ENCODE measurements around the gene GPR15.
"Not testable (repeated sequence)": the region's sequence is repeated elsewhere in the genome, so short reads cannot be mapped to it uniquely, and the experiment has no call there.

The GPR15 gene

GRCh38 chr3:98559769-98560168, 28.0 kb downstream of the GPR15 start:
- DNase-seq, result not testable (repeated sequence)

- no peak for DNase-seq
These were observed 29.1 kb downstream of the GPR15 start for GRCh38 chr3:98560911-98561310.

DNA sequence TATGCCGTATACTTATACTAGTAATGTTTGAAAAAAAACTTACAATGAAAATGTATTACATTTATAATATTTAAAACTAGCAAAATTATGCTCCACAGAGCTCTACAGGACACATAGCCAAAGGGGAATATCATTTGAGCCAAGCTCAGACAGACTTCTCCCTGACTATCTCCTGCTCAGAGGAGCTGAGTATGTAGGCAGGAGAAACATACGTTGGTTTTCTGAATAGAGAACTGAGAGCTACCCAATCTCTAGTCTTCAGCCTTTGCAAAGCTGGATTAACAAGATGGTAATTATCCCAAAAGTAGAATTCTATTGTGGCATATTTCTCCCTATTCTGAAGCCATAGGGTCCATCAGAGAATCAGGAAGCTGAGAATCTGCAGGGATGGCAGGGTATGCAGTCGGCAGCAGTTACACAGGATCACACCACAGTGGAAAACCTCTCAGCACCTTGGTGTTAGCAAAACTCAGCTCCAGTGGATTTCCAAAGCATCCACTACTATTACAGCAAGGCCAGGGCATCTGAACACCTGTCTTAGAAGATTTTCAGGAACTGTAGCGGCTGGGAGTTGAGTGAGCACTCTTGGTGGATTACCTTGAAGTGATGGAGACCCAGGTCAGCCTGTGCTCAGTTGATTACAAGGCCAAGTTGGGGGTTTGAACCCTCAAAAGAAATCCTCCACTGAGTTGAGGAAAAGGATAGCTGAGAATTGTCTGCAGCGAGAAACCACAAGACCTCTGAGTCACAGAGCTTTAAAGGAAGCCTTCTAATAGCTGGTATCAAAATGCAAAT, 30.1 kb downstream of the GPR15 start:
- DNase-seq, result peak; percentile 32

DNA sequence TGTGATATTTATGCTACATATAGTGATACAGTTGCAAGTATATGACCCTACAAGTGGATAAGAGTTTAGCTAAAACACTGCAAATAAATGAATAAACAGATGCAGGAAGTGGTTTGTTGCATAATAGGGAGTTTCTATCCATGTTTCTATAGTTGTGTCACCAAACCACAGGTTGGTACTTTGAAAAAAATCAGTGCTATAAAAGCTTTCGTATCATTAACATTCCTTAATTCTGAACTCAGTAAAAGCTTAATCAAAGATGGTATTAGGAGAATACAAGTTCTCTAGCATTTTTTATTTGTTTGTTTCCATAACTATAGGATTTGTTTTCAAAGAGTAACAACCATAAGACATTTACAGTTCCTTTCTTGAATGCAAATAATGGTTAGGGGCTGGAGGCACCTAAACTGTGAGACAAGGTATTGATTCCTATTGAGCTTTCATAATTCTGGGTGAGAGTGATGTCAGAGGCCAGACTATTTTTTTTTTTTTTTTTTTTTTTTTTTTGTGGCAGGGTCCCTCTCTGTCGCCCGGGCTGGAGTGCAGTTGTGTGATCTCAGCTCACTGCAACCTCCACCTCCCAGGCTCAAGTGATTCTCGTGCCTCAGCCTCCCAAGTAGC, 32.0 kb downstream of the GPR15 start:
- peak; percentile 18 for DNase-seq

DNA sequence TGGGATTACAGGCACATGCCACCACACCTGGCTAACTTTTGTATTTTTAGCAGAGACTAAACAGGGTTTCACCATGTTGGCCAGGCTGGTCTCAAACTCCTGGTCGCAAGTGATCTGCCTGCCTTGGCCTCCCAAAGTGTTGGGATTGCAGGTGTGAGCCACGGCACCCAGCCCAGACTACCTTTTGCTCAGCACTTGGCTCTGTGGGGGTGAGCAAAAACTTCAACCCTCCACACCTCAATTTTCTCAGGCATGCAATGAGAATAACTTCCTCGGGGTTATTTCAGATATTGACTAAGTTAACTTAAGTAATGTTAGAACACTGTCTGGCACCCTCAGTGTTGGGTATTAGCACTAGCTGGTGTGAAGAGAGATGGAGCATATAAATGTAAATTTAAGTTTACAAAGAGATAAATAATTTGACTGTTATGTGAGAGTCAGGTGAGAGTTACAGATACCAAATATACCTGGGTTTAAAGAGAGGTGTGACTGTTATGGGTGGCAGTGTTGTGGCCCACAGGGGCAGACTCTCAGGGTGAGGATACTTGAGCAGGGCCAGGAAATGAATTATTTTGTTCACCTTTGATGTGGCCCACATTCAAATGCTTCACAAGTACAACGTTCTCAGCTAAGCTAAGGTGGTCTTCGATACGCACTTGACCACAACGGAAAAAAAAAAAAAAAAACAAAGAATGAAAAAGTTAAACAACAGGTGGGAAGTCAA, 32.7 kb downstream of the GPR15 start:
- DNase-seq, result peak; percentile 11

- no peak for DNase-seq
These were observed 33.5 kb downstream of the GPR15 start for GRCh38 chr3:98565237-98565643.

DNA sequence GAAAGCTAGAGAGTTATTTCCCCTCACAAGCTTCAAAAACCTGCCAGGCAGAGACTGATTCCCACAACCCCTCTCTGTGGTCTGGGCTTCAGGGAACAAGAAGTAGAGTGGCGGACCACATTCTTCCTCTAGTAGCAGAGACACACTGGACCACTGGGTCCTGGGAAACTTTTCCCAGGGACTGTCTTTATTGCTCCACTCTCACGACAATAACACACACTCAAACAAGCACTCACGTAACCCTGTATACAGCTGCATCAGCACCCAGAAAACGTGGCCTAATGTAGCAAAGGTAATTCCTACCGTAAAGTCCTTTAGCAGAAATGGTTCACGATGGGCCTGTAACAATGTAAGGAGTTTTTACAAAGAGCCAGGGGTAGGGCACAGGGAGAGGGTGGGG, 34.1 kb downstream of the GPR15 start:
- no peak for DNase-seq

- DNase-seq, result peak; percentile 24
These were observed 36.0 kb downstream of the GPR15 start for GRCh38 chr3:98567666-98568270.

- no peak for DNase-seq
These were observed 36.6 kb downstream of the GPR15 start for GRCh38 chr3:98568402-98568801.

- DNase-seq, result no peak
These were observed 41.5 kb downstream of the GPR15 start for GRCh38 chr3:98573181-98573728.

DNA sequence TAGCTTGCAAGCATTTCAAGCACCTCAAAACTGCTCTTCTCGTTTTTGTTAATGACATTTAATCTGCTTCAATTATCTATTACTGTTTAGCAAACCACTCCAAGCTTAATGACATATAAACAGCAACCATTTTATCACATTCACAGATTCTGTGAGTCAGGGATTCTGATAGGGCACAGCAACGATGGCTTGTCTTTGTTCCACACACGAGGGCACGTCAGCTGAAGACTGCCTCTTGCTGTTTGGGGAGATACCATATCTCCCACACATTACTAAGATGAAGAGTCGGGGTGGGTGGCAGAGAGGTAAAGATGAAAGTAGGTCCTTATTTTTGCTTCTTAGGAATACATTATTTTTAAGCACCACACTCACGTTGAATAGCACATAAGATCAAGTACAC, 42.4 kb downstream of the GPR15 start:
- DNase-seq, result peak; percentile 70

- DNase-seq, result no peak
These were observed 45.6 kb downstream of the GPR15 start for GRCh38 chr3:98577178-98577895.

- no peak for DNase-seq
These were observed 48.9 kb downstream of the GPR15 start for GRCh38 chr3:98580401-98581386.

GRCh38 chr3:98581474-98581873, 49.7 kb downstream of the GPR15 start:
- no peak for DNase-seq

DNA sequence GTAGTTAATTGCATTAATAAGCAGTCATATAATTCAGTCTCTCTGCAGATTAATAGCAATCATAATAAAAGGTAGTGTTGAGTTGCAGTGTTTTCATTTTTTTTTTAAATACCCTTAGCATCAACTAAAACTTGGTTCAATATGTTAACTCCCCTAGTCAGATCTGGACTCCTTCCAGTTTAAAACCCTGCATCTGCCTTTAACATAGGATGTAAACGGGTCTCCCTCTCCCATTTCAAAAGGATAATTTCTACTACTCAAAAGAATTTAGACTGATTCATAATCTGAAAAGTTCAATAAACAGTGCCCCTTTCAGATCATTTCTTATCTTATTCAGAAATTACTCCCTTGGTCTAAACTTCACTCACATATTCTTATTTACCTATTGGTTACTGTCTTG, 50.3 kb downstream of the GPR15 start:
- no peak for DNase-seq

- no peak for DNase-seq
These were observed 52.0 kb downstream of the GPR15 start for GRCh38 chr3:98583766-98584165.

Measured in stimulated activated CD4-positive, alpha-beta T cell treated with anti-CD3 and anti-CD28 coated beads, Interleukin-4, amount 100 ng/mL, for 24 hours (primary cell).